K562 (cell line): Measurements from ENCODE around the gene MPIG6B.

Experiments
- BCOR ChIP-seq: fragments of 450-650 bp; IDR thresholded peaks from 2 replicates; pipeline ENCODE4 v1.6.1; 2016
- LEF1 ChIP-seq: fragments of 450-650 bp; IDR thresholded peaks from 2 replicates; pipeline ENCODE4 v1.6.1; 2016; ENCODE audit warnings: mild to moderate bottlenecking
- MCM5 ChIP-seq: fragments of 450-650 bp; IDR thresholded peaks from 2 replicates; pipeline ENCODE4 v1.6.1; 2016; ENCODE audit warnings: low read depth
- POLR2A ChIP-seq: fragments of 450-650 bp; conservative IDR thresholded peaks from 2 replicates; pipeline ENCODE4 v1.6.1; 2016
- SMARCA4 ChIP-seq: fragments of 450-650 bp; IDR thresholded peaks from 2 replicates; pipeline ENCODE4 v1.6.1; 2016
- STAG1 ChIP-seq: sonication (generic); formaldehyde crosslinking; IDR thresholded peaks from 2 replicates; pipeline ENCODE4 v1.5.0; 2020; ENCODE audit warnings: missing genetic modification reagents, borderline replicate concordance
- XRCC4 ChIP-seq: IDR thresholded peaks from one replicate; pipeline ENCODE4 v1.6.1; 2011; ENCODE audit not compliant: insufficient read depth, insufficient read length; ENCODE audit errors: extremely low read depth
- ZNF717 ChIP-seq: fragments of 250-450 bp; sonication (Bioruptor Pico); IDR thresholded peaks from 2 replicates; pipeline ENCODE4 v1.5.0; 2021
- TF ChIP-seq, protein P1 (sequence below), 3 experiments: IDR thresholded peaks in 2 of 3; conservative IDR thresholded peaks in 1 of 3; 2 replicates each; pipeline ENCODE4 v1.5.1; 2011 to 2012; ENCODE audit warnings: low read length in 3 of 3, mild to moderate bottlenecking in 3 of 3, control low read depth in 2 of 3, improper control_type of control experiment in 1 of 3, inconsistent platforms in 1 of 3, low read depth in 1 of 3, mixed read lengths in 1 of 3, moderate library complexity in 1 of 3; ENCODE audit not compliant: insufficient read depth in 2 of 3
- TF ChIP-seq, protein P2 (sequence below): sonication (generic); formaldehyde crosslinking; IDR thresholded peaks from 2 replicates; pipeline ENCODE4 v1.8.1; 2023; ENCODE audit warnings: mild to moderate bottlenecking, missing genetic modification reagents, moderate library complexity
- TF ChIP-seq, protein P3 (sequence below): fragments of 150-350 bp; IDR thresholded peaks from 2 replicates; pipeline ENCODE4 v1.6.1; 2014; ENCODE audit warnings: low read depth, mild to moderate bottlenecking, low read length, borderline replicate concordance

DNA sequence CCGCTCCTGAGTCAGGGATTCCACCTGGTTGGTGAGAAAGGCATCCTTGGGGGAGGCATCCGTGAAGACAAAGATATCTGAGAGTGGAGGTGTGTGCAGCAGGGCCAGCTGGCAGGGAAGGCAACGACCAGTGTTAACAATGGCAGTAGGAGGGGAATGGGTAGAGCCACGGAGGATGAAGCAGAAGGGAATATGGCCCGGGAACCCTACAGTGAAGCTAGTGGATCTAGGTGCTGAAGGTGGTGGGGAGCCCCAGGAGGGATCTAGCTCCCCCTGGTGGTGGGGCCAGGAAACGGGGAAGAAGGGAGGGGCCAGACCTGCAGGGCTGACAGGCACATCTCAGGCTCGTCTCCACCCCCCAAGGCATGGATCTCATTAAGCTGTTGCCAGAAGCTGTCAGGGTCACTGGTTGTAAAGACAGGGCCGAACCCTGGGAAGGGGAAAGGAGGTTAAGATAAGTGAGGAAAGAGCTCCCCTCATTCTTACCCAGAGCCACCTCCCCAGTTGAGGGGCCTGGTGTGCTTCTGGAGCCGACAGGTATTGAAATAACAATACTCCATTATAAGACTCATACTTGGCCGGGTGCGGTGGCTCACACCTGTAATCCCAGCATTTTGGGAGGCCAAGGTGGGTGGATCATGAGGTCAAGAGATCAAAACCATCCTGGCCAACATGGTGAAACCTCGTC lies 46.7 kb downstream of the MPIG6B start:
- TF ChIP-seq ZNF717 (no peak; the same call in 1 of the 2 replicates), STAG1 (CRISPR knock-in tag) (peak; percentile 85), LEF1 (no peak), POLR2A (no peak), BCOR (peak; percentile 65; the same call in 1 of the 2 replicates), XRCC4 (no peak), MCM5 (no peak), SMARCA4 (peak; percentile 59; the same call in 1 of the 2 replicates)
- TF ChIP-seq, protein P1, sequence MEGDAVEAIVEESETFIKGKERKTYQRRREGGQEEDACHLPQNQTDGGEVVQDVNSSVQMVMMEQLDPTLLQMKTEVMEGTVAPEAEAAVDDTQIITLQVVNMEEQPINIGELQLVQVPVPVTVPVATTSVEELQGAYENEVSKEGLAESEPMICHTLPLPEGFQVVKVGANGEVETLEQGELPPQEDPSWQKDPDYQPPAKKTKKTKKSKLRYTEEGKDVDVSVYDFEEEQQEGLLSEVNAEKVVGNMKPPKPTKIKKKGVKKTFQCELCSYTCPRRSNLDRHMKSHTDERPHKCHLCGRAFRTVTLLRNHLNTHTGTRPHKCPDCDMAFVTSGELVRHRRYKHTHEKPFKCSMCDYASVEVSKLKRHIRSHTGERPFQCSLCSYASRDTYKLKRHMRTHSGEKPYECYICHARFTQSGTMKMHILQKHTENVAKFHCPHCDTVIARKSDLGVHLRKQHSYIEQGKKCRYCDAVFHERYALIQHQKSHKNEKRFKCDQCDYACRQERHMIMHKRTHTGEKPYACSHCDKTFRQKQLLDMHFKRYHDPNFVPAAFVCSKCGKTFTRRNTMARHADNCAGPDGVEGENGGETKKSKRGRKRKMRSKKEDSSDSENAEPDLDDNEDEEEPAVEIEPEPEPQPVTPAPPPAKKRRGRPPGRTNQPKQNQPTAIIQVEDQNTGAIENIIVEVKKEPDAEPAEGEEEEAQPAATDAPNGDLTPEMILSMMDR (IDR thresholded peaks at IDR 0.05 in 2 of 3, conservative IDR thresholded peaks at IDR 0.05 in 1 of 3; ENCODE audit: insufficient read depth in 2 of 3, low read depth in 1 of 3, low read length in 3 of 3): peak; percentile 98 to 100 (median 99)
- TF ChIP-seq, protein P2, sequence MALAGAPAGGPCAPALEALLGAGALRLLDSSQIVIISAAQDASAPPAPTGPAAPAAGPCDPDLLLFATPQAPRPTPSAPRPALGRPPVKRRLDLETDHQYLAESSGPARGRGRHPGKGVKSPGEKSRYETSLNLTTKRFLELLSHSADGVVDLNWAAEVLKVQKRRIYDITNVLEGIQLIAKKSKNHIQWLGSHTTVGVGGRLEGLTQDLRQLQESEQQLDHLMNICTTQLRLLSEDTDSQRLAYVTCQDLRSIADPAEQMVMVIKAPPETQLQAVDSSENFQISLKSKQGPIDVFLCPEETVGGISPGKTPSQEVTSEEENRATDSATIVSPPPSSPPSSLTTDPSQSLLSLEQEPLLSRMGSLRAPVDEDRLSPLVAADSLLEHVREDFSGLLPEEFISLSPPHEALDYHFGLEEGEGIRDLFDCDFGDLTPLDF (CRISPR knock-in tag): peak; percentile 42; the same call in 1 of the 2 replicates
- TF ChIP-seq, protein P3, sequence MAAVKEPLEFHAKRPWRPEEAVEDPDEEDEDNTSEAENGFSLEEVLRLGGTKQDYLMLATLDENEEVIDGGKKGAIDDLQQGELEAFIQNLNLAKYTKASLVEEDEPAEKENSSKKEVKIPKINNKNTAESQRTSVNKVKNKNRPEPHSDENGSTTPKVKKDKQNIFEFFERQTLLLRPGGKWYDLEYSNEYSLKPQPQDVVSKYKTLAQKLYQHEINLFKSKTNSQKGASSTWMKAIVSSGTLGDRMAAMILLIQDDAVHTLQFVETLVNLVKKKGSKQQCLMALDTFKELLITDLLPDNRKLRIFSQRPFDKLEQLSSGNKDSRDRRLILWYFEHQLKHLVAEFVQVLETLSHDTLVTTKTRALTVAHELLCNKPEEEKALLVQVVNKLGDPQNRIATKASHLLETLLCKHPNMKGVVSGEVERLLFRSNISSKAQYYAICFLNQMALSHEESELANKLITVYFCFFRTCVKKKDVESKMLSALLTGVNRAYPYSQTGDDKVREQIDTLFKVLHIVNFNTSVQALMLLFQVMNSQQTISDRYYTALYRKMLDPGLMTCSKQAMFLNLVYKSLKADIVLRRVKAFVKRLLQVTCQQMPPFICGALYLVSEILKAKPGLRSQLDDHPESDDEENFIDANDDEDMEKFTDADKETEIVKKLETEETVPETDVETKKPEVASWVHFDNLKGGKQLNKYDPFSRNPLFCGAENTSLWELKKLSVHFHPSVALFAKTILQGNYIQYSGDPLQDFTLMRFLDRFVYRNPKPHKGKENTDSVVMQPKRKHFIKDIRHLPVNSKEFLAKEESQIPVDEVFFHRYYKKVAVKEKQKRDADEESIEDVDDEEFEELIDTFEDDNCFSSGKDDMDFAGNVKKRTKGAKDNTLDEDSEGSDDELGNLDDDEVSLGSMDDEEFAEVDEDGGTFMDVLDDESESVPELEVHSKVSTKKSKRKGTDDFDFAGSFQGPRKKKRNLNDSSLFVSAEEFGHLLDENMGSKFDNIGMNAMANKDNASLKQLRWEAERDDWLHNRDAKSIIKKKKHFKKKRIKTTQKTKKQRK: no peak
